HCT116 (cell line): ENCODE data around the gene DDX56. TPM values are rescaled to one million over a fixed set of nuclear protein-coding genes. Genes with fewer than 3 reads are reported as not detected.
A peak's percentile ranks its signal among the peaks of the same experiment; 100 is the strongest.

Source experiments
- ATAC-seq: fragments of 200-7000 bp; cut with Tn5 transposase; 2 replicates; pipeline ENCODE4 v1.9.1; 2020; ENCODE audit warnings: mild to moderate bottlenecking, moderate library complexity
- BruUV-seq: library from RNA; stranded (reverse); fragments of 400-500 nt; replicated peaks from 2 replicates; lab custom pipeline; 2021; lab: Mats Ljungman, UMichigan
- CTCF ChIA-PET: fragments of 300-600 bp; sonication (Branson Sonifier 250); formaldehyde crosslinking; loops from one replicate; lab custom pipeline; 2021; ENCODE audit warnings: antibody characterized with exemption; lab: Charles Lee
- POLR2A ChIA-PET: fragments of 300-600, 350-600 bp; sonication (Branson Sonifier 250); formaldehyde crosslinking; loops from one replicate; lab custom pipeline; 2021; ENCODE audit warnings: antibody characterized with exemption; lab: Charles Lee
- RAD21 ChIA-PET, 2 experiments: fragments of 300-600 bp; sonication (Branson Sonifier 250); formaldehyde crosslinking; loops; one replicate each; lab custom pipeline; 2023; ENCODE audit warnings: low total read pairs in 2 of 2; ENCODE audit not compliant: uncharacterized antibody in 2 of 2, unreplicated experiment in 2 of 2, low non-redundant PET in 1 of 2; lab: Charles Lee
- DNase-seq: peaks from one replicate; pipeline ENCODE4 v3.0.0-alpha.2; 2010; ENCODE audit warnings: low read depth, low spot score
- H2AFZ ChIP-seq: fragments of 200-600 bp; shearing (Covaris generic), sonication (generic); 2 replicates; pipeline ENCODE4 v1.6.1; 2017; ENCODE audit warnings: low read depth, mixed run types, mixed read lengths, antibody characterized with exemption, low read length; ENCODE audit not compliant: poor library complexity, severe bottlenecking
- H3K27ac ChIP-seq: 2 replicates; pipeline ENCODE4 v1.5.1; 2012; ENCODE audit warnings: low read depth, low read length
- H3K27me3 ChIP-seq: fragments of 200-600 bp; sonication (generic); 2 replicates; pipeline ENCODE4 v1.6.1; 2016; ENCODE audit warnings: mixed run types, low read length, mixed read lengths; ENCODE audit not compliant: insufficient read depth
- H3K36me3 ChIP-seq, 2 experiments: fragments of 200-500 bp in 1 of 2; fragments of 200-600 bp in 1 of 2; sonication (Bioruptor generic) in 1 of 2; sonication (generic) in 1 of 2; 2 replicates each; pipeline versions ENCODE4 v1.5.1 to v1.6.1; 2014 to 2016; ENCODE audit warnings: low read length in 2 of 2, inconsistent platforms in 1 of 2, mixed read lengths in 1 of 2, mixed run types in 1 of 2; ENCODE audit not compliant: insufficient read depth in 2 of 2, control insufficient read depth in 1 of 2
- H3K4me1 ChIP-seq, 2 experiments: fragments of 200-600 bp in 1 of 2; sonication (generic) in 1 of 2; 2 replicates each; pipeline versions ENCODE4 v1.5.1 to v1.6.1; 2012 to 2017; ENCODE audit warnings: low read length in 2 of 2, inconsistent platforms in 1 of 2, mild to moderate bottlenecking in 1 of 2, mixed read lengths in 1 of 2, mixed run types in 1 of 2, moderate library complexity in 1 of 2; ENCODE audit not compliant: insufficient read depth in 2 of 2, control insufficient read depth in 1 of 2
- H3K4me2 ChIP-seq: fragments of 200-600 bp; sonication (generic); 2 replicates; pipeline ENCODE4 v1.6.1; 2017; ENCODE audit warnings: mixed run types, low read length, mixed read lengths
- H3K4me3 ChIP-seq, 2 experiments: fragments of 200-600 bp in 1 of 2; sonication (generic) in 1 of 2; replicated peaks in 1 of 2; 2 replicates each; pipeline ENCODE4 v1.5.1; 2011 to 2016; ENCODE audit warnings: low read length in 2 of 2, control low read depth in 1 of 2, low read depth in 1 of 2, mild to moderate bottlenecking in 1 of 2, mixed read lengths in 1 of 2, mixed run types in 1 of 2
- H3K79me2 ChIP-seq: fragments of 200-600 bp; sonication (generic); 2 replicates; pipeline ENCODE4 v1.6.1; 2017; ENCODE audit warnings: mild to moderate bottlenecking, mixed run types, low read length, moderate library complexity, mixed read lengths; ENCODE audit not compliant: insufficient read depth
- H3K9ac ChIP-seq: fragments of 200-600 bp; sonication (generic); 2 replicates; pipeline ENCODE4 v1.6.1; 2016; ENCODE audit warnings: low read length, mixed read lengths
- H3K9me2 ChIP-seq: fragments of 200-600 bp; sonication (generic), shearing (Covaris generic); 2 replicates; pipeline ENCODE4 v1.6.1; 2017; ENCODE audit warnings: mixed run types, mild to moderate bottlenecking, moderate library complexity; ENCODE audit not compliant: insufficient read depth
- H3K9me3 ChIP-seq, 2 experiments: fragments of 200-500 bp in 1 of 2; fragments of 200-600 bp in 1 of 2; sonication (Bioruptor generic) in 1 of 2; sonication (generic) in 1 of 2; 2 replicates each; pipeline ENCODE4 v1.6.1; 2014 to 2017; ENCODE audit warnings: low read length in 2 of 2, mixed read lengths in 2 of 2, inconsistent platforms in 1 of 2, low read depth in 1 of 2, mild to moderate bottlenecking in 1 of 2, mixed run types in 1 of 2, moderate library complexity in 1 of 2; ENCODE audit not compliant: control insufficient read depth in 1 of 2, insufficient read depth in 1 of 2
- H4K20me1 ChIP-seq: fragments of 200-600 bp; sonication (generic), shearing (Covaris generic); 2 replicates; pipeline ENCODE4 v1.6.1; 2017; ENCODE audit warnings: mixed run types, mild to moderate bottlenecking, moderate library complexity; ENCODE audit not compliant: insufficient read depth
- ATF3 ChIP-seq: IDR thresholded peaks from 2 replicates; pipeline ENCODE4 v1.6.1; 2012
- EZH2 ChIP-seq: fragments of 200-600 bp; sonication (generic); IDR thresholded peaks from 2 replicates; pipeline ENCODE4 v1.6.1; 2017; ENCODE audit warnings: antibody characterized with exemption, mixed run types
- EZH2phosphoT487 ChIP-seq: fragments of 200-600 bp; IDR thresholded peaks from 2 replicates; pipeline ENCODE4 v1.6.1; 2018; ENCODE audit warnings: antibody characterized with exemption, borderline replicate concordance
- FOSL1 ChIP-seq: IDR thresholded peaks from 2 replicates; pipeline ENCODE4 v1.6.1; 2012; ENCODE audit warnings: low read depth
- JUND ChIP-seq: IDR thresholded peaks from 2 replicates; pipeline ENCODE4 v1.6.1; 2012
- MAX ChIP-seq: IDR thresholded peaks from 2 replicates; pipeline ENCODE4 v1.6.1; 2012
- POLR2AphosphoS5 ChIP-seq: IDR thresholded peaks from 2 replicates; pipeline ENCODE4 v1.6.1; 2011; ENCODE audit warnings: mild to moderate bottlenecking, low read depth, low read length, moderate library complexity
- SIN3A ChIP-seq: IDR thresholded peaks from 2 replicates; pipeline ENCODE4 v1.6.1; 2012; ENCODE audit warnings: low read depth
- SRF ChIP-seq: IDR thresholded peaks from 2 replicates; pipeline ENCODE4 v1.6.1; 2012; ENCODE audit warnings: low read depth
- TCF7L2 ChIP-seq: IDR thresholded peaks from 2 replicates; pipeline ENCODE4 v1.7.0; 2011; ENCODE audit warnings: borderline replicate concordance, inconsistent platforms; ENCODE audit not compliant: insufficient read depth, insufficient read length; ENCODE audit errors: extremely low read depth
- intact Hi-C: fragments of 100-400 bp; cut with micrococcal nuclease; formaldehyde crosslinking; loops from 2 replicates; pipeline ENCODE4 v1.10.0; 2022
- total RNA-seq: library from RNA; stranded (reverse); gene quantifications from one replicate; pipeline ENCODE4 v1.2.1, GENCODE V29; 2021; ENCODE audit not compliant: unreplicated experiment
- TF ChIP-seq, protein P1 (sequence below), 3 experiments: fragments of 200-600 bp in 1 of 3; sonication (generic) in 1 of 3; IDR thresholded peaks in 2 of 3; conservative IDR thresholded peaks in 1 of 3; 2 replicates each; pipeline ENCODE4 v1.5.1; 2012 to 2017; ENCODE audit warnings: low read depth in 2 of 3, low read length in 2 of 3, antibody characterized with exemption in 1 of 3, borderline replicate concordance in 1 of 3, control low read depth in 1 of 3, mild to moderate bottlenecking in 1 of 3, mixed read lengths in 1 of 3, mixed run types in 1 of 3, moderate library complexity in 1 of 3; ENCODE audit not compliant: insufficient read depth in 1 of 3

DDX56 gene
- total RNA-seq, 1 experiment from 2014 or later: 119 TPM

GRCh38 chr7:44622342-44623151 lies 48.8 kb upstream of the DDX56 start:
- no peaks in the 10 kb centered on the region for H3K27me3 ChIP-seq
- peaks cover 77% of the 10 kb centered on the region for H3K79me2 ChIP-seq
- POLR2A ChIA-PET: interaction anchor here (0.9 kb wide), 1 partner anchor 16 kb away, joined by 3 read pairs; the partner anchor contains the start of gene OGDH
- peaks cover 2 to 11% of the 10 kb centered on the region in 2 experiments; a peak in 2 of 4 replicates for H3K36me3 ChIP-seq
- no peak overlapping the region; the same call in 1 of the 2 replicates for H3K9ac ChIP-seq
- H3K27ac ChIP-seq: no peak overlapping the region
- CTCF ChIA-PET: no interaction called here
- no peak for ATAC-seq
- TF ChIP-seq ATF3 (no peak), MAX (no peak), TCF7L2 (no peak), SIN3A (no peak), EZH2 (no peak), JUND (no peak), POLR2AphosphoS5 (no peak), EZH2phosphoT487 (no peak), FOSL1 (no peak), SRF (no peak)
- TF ChIP-seq, protein P1, sequence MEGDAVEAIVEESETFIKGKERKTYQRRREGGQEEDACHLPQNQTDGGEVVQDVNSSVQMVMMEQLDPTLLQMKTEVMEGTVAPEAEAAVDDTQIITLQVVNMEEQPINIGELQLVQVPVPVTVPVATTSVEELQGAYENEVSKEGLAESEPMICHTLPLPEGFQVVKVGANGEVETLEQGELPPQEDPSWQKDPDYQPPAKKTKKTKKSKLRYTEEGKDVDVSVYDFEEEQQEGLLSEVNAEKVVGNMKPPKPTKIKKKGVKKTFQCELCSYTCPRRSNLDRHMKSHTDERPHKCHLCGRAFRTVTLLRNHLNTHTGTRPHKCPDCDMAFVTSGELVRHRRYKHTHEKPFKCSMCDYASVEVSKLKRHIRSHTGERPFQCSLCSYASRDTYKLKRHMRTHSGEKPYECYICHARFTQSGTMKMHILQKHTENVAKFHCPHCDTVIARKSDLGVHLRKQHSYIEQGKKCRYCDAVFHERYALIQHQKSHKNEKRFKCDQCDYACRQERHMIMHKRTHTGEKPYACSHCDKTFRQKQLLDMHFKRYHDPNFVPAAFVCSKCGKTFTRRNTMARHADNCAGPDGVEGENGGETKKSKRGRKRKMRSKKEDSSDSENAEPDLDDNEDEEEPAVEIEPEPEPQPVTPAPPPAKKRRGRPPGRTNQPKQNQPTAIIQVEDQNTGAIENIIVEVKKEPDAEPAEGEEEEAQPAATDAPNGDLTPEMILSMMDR (IDR thresholded peaks at IDR 0.05 in 2 of 3, conservative IDR thresholded peaks at IDR 0.05 in 1 of 3; ENCODE audit: borderline replicate concordance in 1 of 3, insufficient read depth in 1 of 3, low read depth in 2 of 3, low read length in 2 of 3): no peak
- TF ChIP-seq, all 23 proteins: peak for 0
- Histone ChIP-seq H4K20me1 (no peaks in the 10 kb centered on the region), H3K4me1 (peaks cover 24 to 55% of the 10 kb centered on the region in 2 experiments), H3K4me2 (peak overlapping the region; percentile 70; the same call in 1 of the 2 replicates), H2AFZ (no peak overlapping the region), H3K4me3 (no peak overlapping the region), H3K9me3 (no peaks in the 10 kb centered on the region), H3K9me2 (no peaks in the 10 kb centered on the region)
- DNase-seq: no peak
- RAD21 ChIA-PET: no interaction called here
- intact Hi-C loops: no loop called here
- BruUV-seq: no TSS peak
